CD4-positive, alpha-beta T cell (primary cell): ENCODE measurements around the gene RUNX1. TPM values are rescaled to one million over a fixed set of nuclear protein-coding genes. Genes with fewer than 3 reads are reported as not detected.

Source experiments
- ATAC-seq: fragments of 200-7000 bp; cut with Tn5 transposase; one replicate; pipeline ENCODE4 v1.10.0; 2022; ENCODE audit warnings: mild to moderate bottlenecking; ENCODE audit not compliant: poor library complexity
- CTCF ChIA-PET: fragments of 350-600 bp; sonication (Branson Sonifier 250); formaldehyde crosslinking; loops from one replicate; lab custom pipeline; 2021; ENCODE audit warnings: antibody characterized with exemption, inconsistent platforms; lab: Charles Lee
- POLR2A ChIA-PET: fragments of 350-600 bp; sonication (Branson Sonifier 250); formaldehyde crosslinking; loops from one replicate; lab custom pipeline; 2021; ENCODE audit warnings: antibody characterized with exemption, inconsistent platforms; lab: Charles Lee
- DNase-seq, 14 experiments: peaks; one replicate each; pipeline ENCODE4 v3.0.0-alpha.2; 2013 to 2020; ENCODE audit warnings: mixed read lengths in 2 of 14
- H3K27ac ChIP-seq, 2 donors: one replicate each; pipeline versions ENCODE4 v1.5.1 to v1.7.0; 2013; ENCODE audit warnings: low read length in 2 of 2, low read depth in 1 of 2, mild to moderate bottlenecking in 1 of 2
- H3K27me3 ChIP-seq, 2 experiments: 1 replicate in 1 of 2; 2 replicates in 1 of 2; pipeline versions ENCODE4 v1.6.1 to v1.7.0; 2013; ENCODE audit warnings: low read length in 2 of 2, control low read depth in 1 of 2, mild to moderate bottlenecking in 1 of 2, moderate library complexity in 1 of 2; ENCODE audit not compliant: insufficient read depth in 2 of 2, control insufficient read depth in 1 of 2
- H3K36me3 ChIP-seq: one replicate; pipeline ENCODE4 v1.6.1; 2013; ENCODE audit warnings: low read length, control low read depth; ENCODE audit not compliant: insufficient read depth
- H3K4me1 ChIP-seq: one replicate; pipeline ENCODE4 v1.6.1; 2013; ENCODE audit warnings: low read length, control low read depth; ENCODE audit not compliant: insufficient read depth
- H3K4me3 ChIP-seq: one replicate; pipeline ENCODE4 v1.5.1; 2013; ENCODE audit warnings: mild to moderate bottlenecking, low read length, moderate library complexity
- H3K9me3 ChIP-seq, 2 experiments: 1 replicate in 1 of 2; 2 replicates in 1 of 2; pipeline versions ENCODE4 v1.6.1 to v1.7.0; 2013; ENCODE audit warnings: low read length in 2 of 2, mild to moderate bottlenecking in 2 of 2, control low read depth in 1 of 2, moderate library complexity in 1 of 2; ENCODE audit not compliant: control insufficient read depth in 1 of 2, insufficient read depth in 1 of 2
- H3K27ac Mint-ChIP-seq: one replicate; pipeline ENCODE4 v1.8.0; 2020; ENCODE audit warnings: mixed read lengths
- H3K27me3 Mint-ChIP-seq: one replicate; pipeline ENCODE4 v1.8.0; 2021; ENCODE audit warnings: mixed read lengths
- H3K36me3 Mint-ChIP-seq: one replicate; pipeline ENCODE4 v1.8.0; 2021; ENCODE audit warnings: low read depth, mixed read lengths
- H3K4me1 Mint-ChIP-seq: one replicate; pipeline ENCODE4 v1.8.0; 2021; ENCODE audit warnings: low read depth, mixed read lengths
- H3K4me3 Mint-ChIP-seq: one replicate; pipeline ENCODE4 v1.8.0; 2020; ENCODE audit warnings: mild to moderate bottlenecking, mixed read lengths
- H3K9me3 Mint-ChIP-seq: one replicate; pipeline ENCODE4 v1.8.0; 2020; ENCODE audit warnings: mixed read lengths
- CTCF ChIP-seq: fragments of 200-600 bp; IDR thresholded peaks from one replicate; pipeline ENCODE4 v1.8.0; 2022; ENCODE audit warnings: antibody characterized with exemption, mild to moderate bottlenecking
- intact Hi-C, 2 experiments: fragments of 100-400 bp; cut with DNase I in 1 of 2; cut with micrococcal nuclease in 1 of 2; formaldehyde crosslinking; loops; one replicate each; pipeline versions ENCODE4 v1.15.1 to v1.9.0; 2023 to 2025; cut with DNase I, micrococcal nuclease
- total RNA-seq, 174 experiments: library from RNA in 2 of 174; stranded (reverse) in 2 of 174; gene quantifications; one replicate each; pipeline ENCODE4 v1.2.3 and lab custom pipeline; 2021 to 2026

The RUNX1 gene
- total RNA-seq, 2 experiments from 2014 or later = 71.7 to 74.3 TPM

GRCh38 chr21:35071347-35071746, 22.2 kb upstream of the RUNX1 start:
- ATAC-seq (no peak), DNase-seq (no peak)
- POLR2A ChIA-PET = no interaction called here
- Mint-ChIP-seq H3K4me1 (no peaks in the 10 kb centered on the region), H3K36me3 (no peaks in the 10 kb centered on the region), H3K4me3 (no peak overlapping the region), H3K27ac (no peak overlapping the region), H3K27me3 (no peaks in the 10 kb centered on the region), H3K9me3 (peaks cover 10% of the 10 kb centered on the region)
- no peaks in the 10 kb centered on the region for H3K4me1 ChIP-seq
- intact Hi-C loops = no loop called here
- CTCF ChIA-PET = no interaction called here
- H3K36me3 ChIP-seq = no peaks in the 10 kb centered on the region
- peaks cover 0 to 2% of the 10 kb centered on the region in 2 experiments for H3K27me3 ChIP-seq
- no peak overlapping the region for H3K27ac ChIP-seq
- H3K9me3 ChIP-seq = peaks cover 0 to 5% of the 10 kb centered on the region in 2 experiments
- TF ChIP-seq CTCF = no peak
- H3K4me3 ChIP-seq = no peak overlapping the region

- Mint-ChIP-seq H3K4me1 (no peaks in the 10 kb centered on the region), H3K9me3 (peaks cover 10% of the 10 kb centered on the region), H3K27ac (no peak overlapping the region), H3K4me3 (no peak overlapping the region), H3K36me3 (no peaks in the 10 kb centered on the region), H3K27me3 (no peaks in the 10 kb centered on the region)
- H3K27me3 ChIP-seq = peaks cover 0 to 2% of the 10 kb centered on the region in 2 experiments
- no peak overlapping the region for H3K27ac ChIP-seq
- H3K9me3 ChIP-seq = peaks cover 0 to 5% of the 10 kb centered on the region in 2 experiments
- POLR2A ChIA-PET = no interaction called here
- intact Hi-C loops = no loop called here
- no peak for TF ChIP-seq CTCF
- DNase-seq (no peak), ATAC-seq (no peak)
- H3K36me3 ChIP-seq = no peaks in the 10 kb centered on the region
- CTCF ChIA-PET = no interaction called here
- no peaks in the 10 kb centered on the region for H3K4me1 ChIP-seq
- H3K4me3 ChIP-seq = no peak overlapping the region
Measured at GRCh38 chr21:35070436-35070835, 21.3 kb upstream of the RUNX1 start.

- no peak for TF ChIP-seq CTCF
- peaks cover 0 to 2% of the 10 kb centered on the region in 2 experiments for H3K27me3 ChIP-seq
- H3K4me3 Mint-ChIP-seq = no peak overlapping the region
- no peaks in the 10 kb centered on the region for H3K36me3 ChIP-seq
- no peaks in the 10 kb centered on the region for H3K9me3 Mint-ChIP-seq
- no peak overlapping the region for H3K27ac Mint-ChIP-seq
- no peak overlapping the region for H3K27ac ChIP-seq
- no peaks in the 10 kb centered on the region for H3K9me3 ChIP-seq
- no peaks in the 10 kb centered on the region for H3K27me3 Mint-ChIP-seq
- ATAC-seq = no peak
- ChIA-PET CTCF (interaction anchor here (1.0 to 1.2 kb wide), 2 partner anchors 132 to 773 kb away, joined by 3 read pairs; no protein-coding TSS in a partner anchor), POLR2A (no interaction called here)
- no peak overlapping the region for H3K4me3 ChIP-seq
- H3K36me3 Mint-ChIP-seq = no peaks in the 10 kb centered on the region
- H3K4me1 Mint-ChIP-seq = no peaks in the 10 kb centered on the region
- H3K4me1 ChIP-seq = no peaks in the 10 kb centered on the region
- DNase-seq = no peak
- intact Hi-C loops = no loop called here
Measured at GRCh38 chr21:35066824-35067223, 17.7 kb upstream of the RUNX1 start.
